Kidney (tissue), 14 donors: Measurements from ENCODE around the gene RETREG3. TPM values are rescaled to one million over a fixed set of nuclear protein-coding genes. Genes with fewer than 3 reads are reported as not detected.
A peak's percentile ranks its signal among the peaks of the same experiment; 100 is the strongest.
"Not testable (repeated sequence)": the region's sequence is repeated elsewhere in the genome, so short reads cannot be mapped to it uniquely, and the experiment has no call there.

Source experiments
- DNase-seq, 5 donors: peaks; one replicate each; pipeline ENCODE4 v3.0.0-alpha.2; 2013 to 2020
- FAIRE-seq: peaks from 2 replicates; lab custom pipeline; 2012; peaks lifted over from hg19 to GRCh38; lab: Jason Lieb, UNC
- H3K27ac ChIP-seq, 2 donors: one replicate each; pipeline ENCODE4 v1.7.0; 2013; ENCODE audit warnings: low read depth in 2 of 2, low read length in 2 of 2, inconsistent platforms in 1 of 2
- H3K27me3 ChIP-seq: one replicate; pipeline ENCODE4 v1.7.1; 2013; ENCODE audit warnings: low read length, inconsistent platforms; ENCODE audit not compliant: control insufficient read depth, insufficient read depth
- H3K36me3 ChIP-seq, 3 donors: one replicate each; pipeline versions ENCODE4 v1.7.0 to v1.7.1; 2013; ENCODE audit warnings: low read length in 3 of 3, control low read depth in 1 of 3, inconsistent platforms in 1 of 3; ENCODE audit not compliant: insufficient read depth in 3 of 3, control insufficient read depth in 2 of 3
- H3K4me1 ChIP-seq, 3 donors: one replicate each; pipeline versions ENCODE4 v1.7.0 to v1.7.1; 2013; ENCODE audit warnings: low read length in 3 of 3, inconsistent platforms in 1 of 3, low read depth in 1 of 3; ENCODE audit not compliant: control insufficient read depth in 2 of 3, insufficient read depth in 2 of 3
- H3K4me3 ChIP-seq, 3 donors: one replicate each; pipeline versions ENCODE4 v1.7.0 to v1.8.1; 2013; ENCODE audit warnings: low read length in 3 of 3, control low read depth in 1 of 3, inconsistent platforms in 1 of 3
- H3K9ac ChIP-seq, 3 donors: one replicate each; pipeline versions ENCODE4 v1.7.0 to v1.7.1; 2013; ENCODE audit warnings: low read length in 3 of 3, control low read depth in 1 of 3, inconsistent platforms in 1 of 3
- H3K9me3 ChIP-seq, 3 donors: one replicate each; pipeline versions ENCODE4 v1.7.0 to v1.7.1; 2013; ENCODE audit warnings: low read length in 3 of 3, control low read depth in 1 of 3, inconsistent platforms in 1 of 3; ENCODE audit not compliant: control insufficient read depth in 2 of 3, insufficient read depth in 1 of 3
- intact Hi-C: fragments of 100-400 bp; cut with DNase I; formaldehyde crosslinking; loops from one replicate; pipeline ENCODE4 v1.11.1; 2022
- polyA plus RNA-seq: library from polyadenylated mRNA; stranded (reverse); fragments of 350-450 nt; fragmentation: Illumina TruSeq; extraction: RNeasy Lipid Tissue Mini Kit (QIAGEN cat#74804); gene quantifications from one replicate; pipeline ENCODE4 v1.2.3, GENCODE V29; 2014; ENCODE audit warnings: low read depth, low replicate concordance; ENCODE audit not compliant: insufficient read depth
- total RNA-seq: library from RNA; stranded (reverse); fragmentation: NEBNext Ultra II Directional; extraction: Animal tissue kit (Norgen Biotek cat#: 25700); gene quantifications from one replicate; pipeline ENCODE4 v1.2.1, GENCODE V29; 2021
- TF ChIP-seq, protein P1 (sequence below): IDR thresholded peaks from 3 replicates; pipeline ENCODE4 v1.5.1; 2012; ENCODE audit warnings: mild to moderate bottlenecking, moderate library complexity, borderline replicate concordance; ENCODE audit not compliant: insufficient read depth; ENCODE audit errors: extremely low read depth
- donor health status: control.
- donor health status: control.
- donor health status: control.
- donor health status: control.
- donor health status: control.
- donor health status: DM: yes; HTN: yes; CAD: no.
- donor health status: Normal renal cell carcinoma (clear cell type).

The RETREG3 gene
- total and polyA plus RNA-seq, 2 donors from 2014 or later, result 22.6 to 69.5 TPM

DNA sequence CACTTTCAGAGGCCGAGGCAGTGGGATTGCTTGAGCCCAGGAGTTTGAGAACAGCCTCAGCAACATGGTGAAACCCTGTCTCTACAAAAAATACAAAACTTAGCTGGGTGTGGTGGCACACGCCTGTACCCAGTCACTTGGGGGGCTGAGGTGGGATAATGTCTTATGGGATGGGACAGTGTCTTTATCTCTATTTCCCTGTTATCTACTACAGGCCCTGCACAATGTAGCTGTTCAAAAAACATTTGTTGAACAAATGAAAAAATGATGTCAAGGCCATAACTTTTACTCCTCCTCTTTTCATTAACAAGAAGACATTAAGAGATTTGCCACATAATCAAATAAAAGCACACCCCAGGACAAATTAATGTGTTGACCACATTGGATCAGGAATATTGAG is 14.1 kb upstream of the RETREG3 start:
- Histone ChIP-seq H3K9me3 (no peaks in the 10 kb centered on the region), H3K4me3 (no peak overlapping the region), H3K36me3 (no peaks in the 10 kb centered on the region), H3K27me3 (no peaks in the 10 kb centered on the region), H3K4me1 (no peaks in the 10 kb centered on the region), H3K27ac (no peak overlapping the region), H3K9ac (no peak overlapping the region)
- FAIRE-seq (no peak), DNase-seq (no peak)
- intact Hi-C loops, result no loop called here
- TF ChIP-seq, protein P1, sequence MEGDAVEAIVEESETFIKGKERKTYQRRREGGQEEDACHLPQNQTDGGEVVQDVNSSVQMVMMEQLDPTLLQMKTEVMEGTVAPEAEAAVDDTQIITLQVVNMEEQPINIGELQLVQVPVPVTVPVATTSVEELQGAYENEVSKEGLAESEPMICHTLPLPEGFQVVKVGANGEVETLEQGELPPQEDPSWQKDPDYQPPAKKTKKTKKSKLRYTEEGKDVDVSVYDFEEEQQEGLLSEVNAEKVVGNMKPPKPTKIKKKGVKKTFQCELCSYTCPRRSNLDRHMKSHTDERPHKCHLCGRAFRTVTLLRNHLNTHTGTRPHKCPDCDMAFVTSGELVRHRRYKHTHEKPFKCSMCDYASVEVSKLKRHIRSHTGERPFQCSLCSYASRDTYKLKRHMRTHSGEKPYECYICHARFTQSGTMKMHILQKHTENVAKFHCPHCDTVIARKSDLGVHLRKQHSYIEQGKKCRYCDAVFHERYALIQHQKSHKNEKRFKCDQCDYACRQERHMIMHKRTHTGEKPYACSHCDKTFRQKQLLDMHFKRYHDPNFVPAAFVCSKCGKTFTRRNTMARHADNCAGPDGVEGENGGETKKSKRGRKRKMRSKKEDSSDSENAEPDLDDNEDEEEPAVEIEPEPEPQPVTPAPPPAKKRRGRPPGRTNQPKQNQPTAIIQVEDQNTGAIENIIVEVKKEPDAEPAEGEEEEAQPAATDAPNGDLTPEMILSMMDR, result no peak

DNA sequence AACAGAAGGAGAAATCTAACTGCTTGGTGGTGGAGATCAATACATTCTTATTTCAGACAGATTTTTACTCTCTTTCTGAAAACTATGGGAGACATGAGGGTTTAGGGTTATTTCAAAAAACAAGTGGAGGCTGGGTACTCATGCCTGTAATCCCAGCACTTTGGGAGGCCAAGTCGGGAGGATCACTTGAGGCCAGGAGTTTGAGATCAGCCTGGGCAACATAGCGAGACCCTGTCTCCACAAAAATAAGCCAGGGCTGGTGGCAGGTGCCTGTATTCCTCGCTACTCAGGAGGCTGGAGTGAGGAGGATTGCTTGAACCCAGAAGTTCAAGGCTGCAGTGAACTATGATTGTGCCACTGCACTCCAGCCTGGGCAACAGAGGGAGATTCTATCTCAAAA is 12.8 kb upstream of the RETREG3 start:
- H3K9ac ChIP-seq, H3K4me1 ChIP-seq, intact Hi-C loops, H3K27ac ChIP-seq, H3K36me3 ChIP-seq, FAIRE-seq, H3K9me3 ChIP-seq, H3K27me3 ChIP-seq, DNase-seq, H3K4me3 ChIP-seq: not testable (repeated sequence)

DNA sequence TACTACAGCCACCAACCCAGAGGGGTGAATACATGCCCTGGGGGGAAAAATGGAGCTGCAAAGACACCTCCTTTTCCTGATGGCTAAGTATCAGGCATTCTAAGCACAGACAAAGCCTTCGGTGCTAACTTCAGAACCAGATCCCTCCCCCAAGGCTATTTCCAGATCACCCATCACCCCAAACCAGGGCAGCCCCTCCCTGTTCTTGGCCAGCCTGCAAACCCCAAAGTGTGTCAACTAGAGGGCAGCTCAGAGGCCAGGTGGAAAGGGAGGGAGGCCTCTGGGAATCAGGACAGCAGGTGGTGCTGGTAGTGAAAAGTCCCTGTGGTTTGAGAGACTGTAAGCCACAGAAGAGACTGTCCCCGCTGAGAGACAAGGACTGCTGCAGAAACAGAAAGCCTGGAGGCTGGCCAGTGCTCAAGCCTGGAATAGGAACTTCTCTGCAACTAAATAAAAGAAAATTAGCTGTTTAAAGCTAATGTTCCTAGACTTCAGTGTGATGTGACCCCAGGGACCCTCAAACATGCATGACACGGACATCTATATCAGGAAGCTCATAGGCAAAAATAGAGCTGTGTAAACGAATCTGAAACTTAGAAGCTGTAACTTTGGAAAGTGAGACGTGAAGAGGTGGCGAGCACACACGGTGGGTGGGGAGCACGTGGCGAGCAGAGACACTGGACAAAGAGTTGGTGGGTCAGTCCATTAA is 9.4 kb upstream of the RETREG3 start:
- no peak overlapping the region for H3K4me3 ChIP-seq
- H3K9me3 ChIP-seq, result no peaks in the 10 kb centered on the region
- no peaks in the 10 kb centered on the region for H3K4me1 ChIP-seq
- H3K27me3 ChIP-seq, result no peaks in the 10 kb centered on the region
- peaks cover 0 to 11% (median 11%) of the 10 kb centered on the region in 3 donors for H3K36me3 ChIP-seq
- no peak overlapping the region for H3K9ac ChIP-seq
- intact Hi-C loops, result no loop called here
- DNase-seq (peak in 2 of 5 donors; percentile 11 to 29), FAIRE-seq (no peak)
- H3K27ac ChIP-seq, result no peak overlapping the region
- TF ChIP-seq, protein P1, result peak; percentile 18

DNA sequence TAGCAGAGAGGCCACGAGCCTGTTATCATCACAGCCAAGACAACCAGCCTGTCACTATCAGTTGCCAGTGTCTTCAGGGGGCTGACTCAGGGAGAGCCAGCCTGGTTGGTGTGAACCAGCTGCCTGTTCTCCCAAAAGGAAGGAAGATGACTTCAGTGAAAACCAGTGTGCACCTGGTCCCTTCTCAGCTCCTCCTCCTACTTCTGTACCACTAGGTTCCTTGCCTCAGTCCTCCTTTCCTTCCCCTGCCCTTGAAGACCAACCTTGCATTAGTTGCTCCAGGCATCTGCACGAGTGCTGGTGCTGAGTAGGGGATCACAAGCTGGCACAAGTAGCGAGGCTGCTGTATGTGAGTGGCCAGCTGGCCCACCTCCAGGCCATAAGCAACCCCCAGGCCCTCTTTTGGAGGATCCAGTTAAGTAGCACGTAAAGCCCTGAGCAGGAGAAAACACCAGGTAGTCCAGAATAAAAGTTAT is 8.8 kb upstream of the RETREG3 start:
- Histone ChIP-seq H3K36me3 (peaks cover 2 to 13% (median 11%) of the 10 kb centered on the region in 3 donors), H3K9me3 (no peaks in the 10 kb centered on the region), H3K4me3 (no peak overlapping the region), H3K9ac (no peak overlapping the region), H3K27ac (no peak overlapping the region), H3K27me3 (no peaks in the 10 kb centered on the region), H3K4me1 (no peaks in the 10 kb centered on the region)
- TF ChIP-seq, protein P1, result no peak
- intact Hi-C loops, result no loop called here
- DNase-seq (no peak), FAIRE-seq (no peak)
